SU-DHL-6 (cell line): Measurements from ENCODE around the gene UTP25.

Experiments
- H2AFZ ChIP-seq: fragments of 200-600 bp; sonication (generic); 2 replicates; pipeline ENCODE4 v1.6.1; 2014; ENCODE audit warnings: low read depth, mild to moderate bottlenecking, moderate library complexity, mixed read lengths, antibody characterized with exemption, low read length; ENCODE audit not compliant: severe bottlenecking
- H3F3A ChIP-seq: fragments of 200-600 bp; shearing (Covaris generic); 2 replicates; pipeline ENCODE4 v1.6.0; 2016; ENCODE audit warnings: antibody characterized with exemption, mild to moderate bottlenecking; ENCODE audit not compliant: insufficient read depth
- H3K27ac ChIP-seq: fragments of 200-600 bp; sonication (generic); 2 replicates; pipeline ENCODE4 v1.5.1; 2016; ENCODE audit warnings: low read depth, mild to moderate bottlenecking, low read length, moderate library complexity, mixed read lengths
- H3K27me3 ChIP-seq: fragments of 200-600 bp; sonication (generic), shearing (Covaris generic); 2 replicates; pipeline ENCODE4 v1.6.0; 2014; ENCODE audit warnings: mild to moderate bottlenecking, low read length
- H3K36me3 ChIP-seq: fragments of 200-600 bp; sonication (generic); 2 replicates; pipeline ENCODE4 v1.6.1; 2014; ENCODE audit warnings: mild to moderate bottlenecking, low read length, mixed read lengths
- H3K4me2 ChIP-seq: fragments of 300-600, 200-600 bp; shearing (Covaris generic), sonication (generic); 2 replicates; pipeline ENCODE4 v1.6.0; 2014; ENCODE audit warnings: low read length, low read depth, mild to moderate bottlenecking; ENCODE audit not compliant: poor library complexity, severe bottlenecking
- H3K4me3 ChIP-seq: fragments of 200-600 bp; sonication (generic); 2 replicates; pipeline ENCODE4 v1.5.1; 2014; ENCODE audit warnings: antibody characterized with exemption, low read length, mild to moderate bottlenecking, mixed read lengths; ENCODE audit not compliant: insufficient read depth, poor library complexity, severe bottlenecking
- H3K79me2 ChIP-seq: fragments of 200-600 bp; sonication (generic); 2 replicates; pipeline ENCODE4 v1.6.1; 2014; ENCODE audit warnings: mild to moderate bottlenecking, low read length, moderate library complexity; ENCODE audit not compliant: insufficient read depth
- H3K9ac ChIP-seq: fragments of 200-600 bp; sonication (generic); 2 replicates; pipeline ENCODE4 v1.7.0; 2014; ENCODE audit warnings: mild to moderate bottlenecking, low read length
- H3K9me2 ChIP-seq: fragments of 200-600 bp; sonication (generic); replicated peaks from 2 replicates; pipeline ENCODE4 v1.6.1; 2014; ENCODE audit warnings: low read length; ENCODE audit not compliant: insufficient read depth
- H3K9me3 ChIP-seq: fragments of 200-600 bp; sonication (generic); 2 replicates; pipeline ENCODE4 v1.6.1; 2014; ENCODE audit warnings: low read length, mixed read lengths; ENCODE audit not compliant: insufficient read depth
- H4K20me1 ChIP-seq: fragments of 200-600 bp; sonication (generic); 2 replicates; pipeline ENCODE4 v1.6.1; 2014; ENCODE audit warnings: low read depth, mild to moderate bottlenecking, antibody characterized with exemption, low read length, moderate library complexity, mixed read lengths
- CTCF ChIP-seq: fragments of 200-600 bp; sonication (generic); IDR thresholded peaks from one replicate; pipeline ENCODE4 v1.5.1; 2017; ENCODE audit warnings: antibody characterized with exemption, mild to moderate bottlenecking, low read length, moderate library complexity; ENCODE audit not compliant: insufficient read depth, poor library complexity, severe bottlenecking
- EZH2phosphoT487 ChIP-seq: fragments of 200-600 bp; sonication (generic), shearing (Covaris generic); conservative IDR thresholded peaks from 2 replicates; pipeline ENCODE4 v1.6.1; 2018; ENCODE audit warnings: mild to moderate bottlenecking, antibody characterized with exemption, low read length, moderate library complexity, mixed read lengths

The UTP25 gene

DNA sequence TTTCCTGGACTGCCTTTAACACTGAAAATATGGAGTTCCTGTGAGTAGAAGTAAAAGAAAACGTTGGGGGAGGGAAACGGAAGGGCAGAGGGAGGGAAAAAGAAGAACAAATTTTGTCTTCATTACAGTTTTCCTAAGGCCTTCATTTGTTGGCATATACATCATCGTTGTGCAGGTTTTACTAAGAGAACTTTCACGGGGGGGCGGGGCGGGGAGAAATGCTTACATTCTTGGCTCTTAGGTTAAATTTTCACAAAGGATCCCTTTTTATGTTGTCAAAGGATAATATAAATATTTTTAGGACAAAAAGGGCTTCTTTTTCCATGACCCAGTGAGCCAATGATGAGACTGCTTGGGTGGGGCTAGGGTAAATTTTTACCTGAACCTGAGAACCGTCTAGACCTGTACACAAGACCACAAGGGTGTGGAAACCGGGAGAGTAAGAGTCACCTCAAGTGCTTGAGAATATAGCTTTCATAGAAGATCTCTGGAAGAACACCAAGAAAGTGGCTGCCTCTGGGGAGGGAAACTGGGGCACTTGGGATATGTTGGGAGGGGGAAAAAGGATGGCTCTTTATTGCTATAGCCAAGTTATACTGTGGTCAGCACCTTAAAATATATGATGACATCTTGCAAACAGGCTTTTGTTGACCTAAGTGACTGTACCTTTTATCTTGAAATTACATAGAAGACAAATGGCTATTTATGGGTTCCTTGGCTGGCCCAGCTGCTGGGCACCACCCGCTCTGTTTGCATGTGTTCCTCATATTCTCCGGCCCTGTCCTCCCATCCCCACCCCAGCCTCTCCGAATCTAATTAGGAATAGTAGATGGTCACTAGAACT lies 2.0 kb upstream of the UTP25 start:
- Histone ChIP-seq H3K27me3 (no peaks in the 10 kb centered on the region), H3F3A (0 out of 2 replicates have a peak, but pooled peaks cover 3% of the 10 kb centered on the region), H3K4me2 (no peak overlapping the region), H3K36me3 (peaks cover 5% of the 10 kb centered on the region; the same call in 1 of the 2 replicates), H3K79me2 (peaks cover 28% of the 10 kb centered on the region), H3K9me3 (no peaks in the 10 kb centered on the region), H2AFZ (no peak overlapping the region), H4K20me1 (no peaks in the 10 kb centered on the region), H3K9ac (no peak overlapping the region), H3K9me2 (no peaks in the 10 kb centered on the region), H3K4me3 (no peak overlapping the region), H3K27ac (no peak overlapping the region)
- TF ChIP-seq CTCF (no peak), EZH2phosphoT487 (no peak)

- H3K9me3 ChIP-seq, result no peaks in the 10 kb centered on the region
- H4K20me1 ChIP-seq, result no peaks in the 10 kb centered on the region
- H3K9ac ChIP-seq, result no peak overlapping the region
- H3K36me3 ChIP-seq, result peaks cover 32% of the 10 kb centered on the region; the same call in 1 of the 2 replicates
- TF ChIP-seq CTCF (no peak), EZH2phosphoT487 (no peak)
- H3F3A ChIP-seq, result 0 out of 2 replicates have a peak, but pooled peaks cover 3% of the 10 kb centered on the region
- peaks cover 32% of the 10 kb centered on the region for H3K79me2 ChIP-seq
- no peak overlapping the region for H3K4me3 ChIP-seq
- H2AFZ ChIP-seq, result no peak overlapping the region
- peak overlapping the region; percentile 65 for H3K4me2 ChIP-seq
- no peaks in the 10 kb centered on the region for H3K9me2 ChIP-seq
- no peak overlapping the region for H3K27ac ChIP-seq
- H3K27me3 ChIP-seq, result no peaks in the 10 kb centered on the region
Observed at GRCh38 chr1:209829716-209830115, 1.9 kb downstream of the UTP25 start.

DNA sequence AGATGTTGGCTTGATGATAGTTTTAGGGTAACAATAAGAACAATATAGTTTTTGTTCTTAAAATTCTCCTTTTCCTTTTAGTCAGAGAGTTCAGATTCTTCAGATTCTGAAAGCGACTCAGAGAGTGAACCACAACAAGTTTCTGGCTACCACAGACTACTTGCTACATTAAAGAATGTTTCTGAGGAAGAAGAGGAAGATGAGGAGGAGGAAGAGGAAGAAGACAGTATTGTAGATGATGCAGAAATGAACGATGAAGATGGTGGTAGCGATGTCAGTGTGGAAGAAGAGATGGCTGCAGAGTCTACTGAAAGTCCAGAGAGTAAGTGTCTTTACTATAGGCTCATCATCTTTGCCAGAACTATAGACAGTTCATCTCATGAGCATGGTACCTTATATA lies 3.0 kb downstream of the UTP25 start:
- Histone ChIP-seq H3K27me3 (no peaks in the 10 kb centered on the region), H3K79me2 (peaks cover 32% of the 10 kb centered on the region), H3K9ac (no peak overlapping the region), H3K9me3 (no peaks in the 10 kb centered on the region), H3K27ac (no peak overlapping the region), H3K9me2 (no peaks in the 10 kb centered on the region), H3F3A (0 out of 2 replicates have a peak, but pooled peaks cover 3% of the 10 kb centered on the region), H3K4me2 (no peak overlapping the region), H3K36me3 (peaks cover 37% of the 10 kb centered on the region), H2AFZ (no peak overlapping the region), H4K20me1 (no peaks in the 10 kb centered on the region), H3K4me3 (no peak overlapping the region)
- no peak for TF ChIP-seq EZH2phosphoT487
- TF ChIP-seq CTCF, result no peak
